OCI-LY1 (cell line): ENCODE results near the gene JPH3.

Experiments used
- EZH2 ChIP-seq: fragments of 200-600 bp; sonication (generic), shearing (Covaris generic); IDR thresholded peaks from 2 replicates; pipeline ENCODE4 v1.8.0; 2017; ENCODE audit warnings: borderline replicate concordance, mixed run types, mild to moderate bottlenecking, antibody characterized with exemption, low read length, moderate library complexity, mixed read lengths
- TF ChIP-seq, protein P1 (sequence below): fragments of 200-600 bp; sonication (generic), shearing (Covaris generic); IDR thresholded peaks from 2 replicates; pipeline ENCODE4 v1.5.1; 2017; ENCODE audit warnings: mild to moderate bottlenecking, antibody characterized with exemption, low read length, moderate library complexity, mixed read lengths

- TF ChIP-seq, protein P1, sequence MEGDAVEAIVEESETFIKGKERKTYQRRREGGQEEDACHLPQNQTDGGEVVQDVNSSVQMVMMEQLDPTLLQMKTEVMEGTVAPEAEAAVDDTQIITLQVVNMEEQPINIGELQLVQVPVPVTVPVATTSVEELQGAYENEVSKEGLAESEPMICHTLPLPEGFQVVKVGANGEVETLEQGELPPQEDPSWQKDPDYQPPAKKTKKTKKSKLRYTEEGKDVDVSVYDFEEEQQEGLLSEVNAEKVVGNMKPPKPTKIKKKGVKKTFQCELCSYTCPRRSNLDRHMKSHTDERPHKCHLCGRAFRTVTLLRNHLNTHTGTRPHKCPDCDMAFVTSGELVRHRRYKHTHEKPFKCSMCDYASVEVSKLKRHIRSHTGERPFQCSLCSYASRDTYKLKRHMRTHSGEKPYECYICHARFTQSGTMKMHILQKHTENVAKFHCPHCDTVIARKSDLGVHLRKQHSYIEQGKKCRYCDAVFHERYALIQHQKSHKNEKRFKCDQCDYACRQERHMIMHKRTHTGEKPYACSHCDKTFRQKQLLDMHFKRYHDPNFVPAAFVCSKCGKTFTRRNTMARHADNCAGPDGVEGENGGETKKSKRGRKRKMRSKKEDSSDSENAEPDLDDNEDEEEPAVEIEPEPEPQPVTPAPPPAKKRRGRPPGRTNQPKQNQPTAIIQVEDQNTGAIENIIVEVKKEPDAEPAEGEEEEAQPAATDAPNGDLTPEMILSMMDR = no peak
- TF ChIP-seq EZH2 = no peak
These were observed 23.0 kb downstream of the JPH3 start for GRCh38 chr16:87625241-87625797.
